HG03135 (cell line): Measurements from ENCODE around the gene CHTF18.

ENCODE experiments used
- ATAC-seq: cut with Tn5 transposase; IDR thresholded peaks from one replicate; pipeline ENCODE4 v1.9.1; 2021; ENCODE audit warnings: mild to moderate bottlenecking, moderate library complexity; ENCODE audit not compliant: unreplicated experiment

Gene CHTF18

DNA sequence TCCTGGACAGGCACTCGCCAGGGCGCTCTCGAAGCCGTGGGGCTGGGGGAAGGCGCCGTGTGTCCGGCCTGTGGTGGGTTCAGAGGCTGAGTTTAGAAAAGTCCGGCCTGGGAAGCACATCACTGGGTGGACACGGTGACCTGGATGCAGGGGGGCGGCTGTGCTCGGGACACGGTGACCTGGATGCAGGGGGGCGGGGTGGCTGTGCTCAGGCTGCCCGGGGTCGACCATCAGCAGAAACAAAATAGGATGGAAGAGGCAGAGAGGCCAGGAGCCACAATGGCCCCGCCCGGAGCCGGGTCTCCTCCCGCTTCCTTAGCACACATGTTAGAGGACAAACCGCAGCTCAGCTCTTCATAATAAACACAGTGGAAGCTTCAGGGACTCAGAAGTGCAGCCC, 55.4 kb downstream of the CHTF18 start:
- no peak for ATAC-seq

DNA sequence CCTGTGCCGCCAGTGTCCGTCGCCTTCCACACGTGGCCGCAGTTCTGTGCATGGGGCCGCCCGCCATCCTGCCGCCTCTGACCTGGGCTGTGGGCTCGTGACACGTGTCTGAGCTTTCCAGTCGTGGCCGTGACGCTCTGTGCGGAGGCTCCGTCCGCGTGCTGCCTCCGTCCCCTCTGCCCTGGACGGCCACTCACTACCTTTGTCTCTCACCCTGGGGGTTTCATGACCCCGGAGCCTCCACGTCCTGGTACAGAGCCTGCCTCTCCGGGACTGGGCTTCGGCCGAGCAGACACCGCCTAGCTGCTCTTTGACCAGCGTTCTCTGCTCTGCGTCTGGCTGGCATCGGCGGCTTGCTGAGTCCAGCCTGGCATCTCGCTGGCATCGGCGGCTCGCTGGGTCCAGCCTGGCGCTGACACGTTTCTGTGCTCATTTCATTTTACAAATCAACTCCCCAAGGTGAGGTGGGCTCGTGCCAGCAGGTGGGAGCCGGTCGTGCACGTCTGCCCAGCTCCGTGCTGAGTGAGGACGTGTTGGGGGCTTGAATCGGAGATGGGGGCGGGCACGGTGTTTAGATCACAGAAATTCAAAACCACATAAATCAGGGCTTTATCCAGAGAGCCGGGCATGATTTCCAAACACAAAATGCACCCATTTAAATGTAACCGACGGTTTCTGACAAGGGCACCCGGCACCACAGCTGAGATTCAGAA, 56.4 kb downstream of the CHTF18 start:
- no peak for ATAC-seq

DNA sequence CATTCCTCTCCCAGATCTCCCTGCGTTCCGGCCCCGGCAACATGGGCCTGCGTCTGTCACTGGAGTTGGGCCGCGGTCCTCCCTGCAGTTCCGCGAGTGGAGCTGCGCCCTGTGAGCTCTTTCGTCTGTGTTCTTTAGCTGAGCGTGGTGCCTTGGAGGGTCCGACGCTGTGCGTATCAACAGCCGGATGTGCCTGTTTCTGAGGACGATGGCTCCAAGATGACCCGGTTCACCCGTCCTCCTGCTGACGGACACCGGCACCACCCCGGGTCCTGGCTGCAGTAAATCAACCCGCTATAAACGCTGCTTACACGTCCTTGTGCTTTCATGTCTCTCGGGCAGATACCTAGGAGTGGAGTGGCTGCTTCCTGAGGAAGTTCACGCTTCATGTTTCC, 56.9 kb downstream of the CHTF18 start:
- no peak for ATAC-seq

DNA sequence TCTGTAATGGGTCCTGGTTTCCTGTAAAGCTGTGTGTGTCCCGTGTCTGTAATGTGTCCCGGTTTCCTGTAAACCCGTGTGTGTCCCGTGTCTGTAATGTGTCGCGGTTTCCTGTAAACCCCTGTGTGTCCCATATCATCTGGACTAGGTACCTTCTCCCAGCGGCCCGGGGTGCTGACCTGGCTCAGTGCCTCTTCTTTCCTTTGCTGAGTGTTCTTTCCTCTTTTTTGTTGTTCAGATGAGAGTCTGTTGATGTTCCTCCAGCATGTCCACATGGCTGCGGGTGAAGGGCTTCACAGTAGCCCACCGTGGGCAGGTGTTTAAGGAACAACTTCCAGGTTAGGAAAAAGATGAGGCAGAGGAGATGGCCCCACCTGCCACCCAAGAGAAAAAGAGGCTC, 58.7 kb downstream of the CHTF18 start:
- no peak for ATAC-seq
